DMS53 treated with DMSO at 0.1 percent for 48 hours (cell line): ENCODE data around the gene TREML4.

ENCODE experiments used
- DNase-seq: peaks from one replicate; lab custom pipeline; 2025; ENCODE audit not compliant: unreplicated experiment; lab: John Stamatoyannopoulos, UW

TREML4 gene

GRCh38 chr6:41247882-41248705 is 19.9 kb downstream of the TREML4 start:
- DNase-seq, result no peak

DNA sequence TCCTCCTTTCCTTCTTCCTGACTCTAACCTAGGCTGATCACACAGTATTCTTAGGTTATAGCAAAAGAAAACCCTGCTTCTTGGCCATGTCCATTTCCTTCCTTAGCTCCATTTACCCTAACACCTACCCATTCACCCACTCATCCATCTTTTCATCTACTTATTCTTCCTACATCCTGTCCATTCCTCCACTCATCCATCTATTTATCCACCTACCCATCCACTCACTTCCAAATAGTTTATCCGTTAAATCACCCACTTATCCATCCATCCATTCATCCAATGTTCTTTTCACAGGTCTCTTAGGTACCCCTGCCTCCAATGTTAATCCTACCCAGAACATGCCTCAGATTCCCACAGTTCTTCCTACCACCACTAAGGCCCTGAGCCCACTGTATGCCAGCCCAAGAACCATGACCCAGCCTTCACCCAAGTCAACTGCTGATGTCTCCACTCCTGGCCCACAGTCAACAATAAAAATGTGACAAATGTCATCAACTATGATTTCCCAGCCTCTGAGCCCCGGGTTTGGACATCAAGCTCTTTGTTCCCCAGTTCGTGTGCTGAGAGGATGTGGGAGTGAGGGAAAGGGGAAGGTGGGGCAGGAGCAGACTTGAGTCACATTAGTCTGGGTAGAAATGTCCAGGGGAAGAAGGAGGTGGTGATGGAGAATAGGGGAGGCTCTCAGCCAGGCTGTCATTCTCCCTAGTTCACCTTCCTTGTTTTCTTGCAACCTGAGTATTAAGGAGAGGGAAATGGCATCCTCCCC is 24.4 kb downstream of the TREML4 start:
- no peak for DNase-seq

DNA sequence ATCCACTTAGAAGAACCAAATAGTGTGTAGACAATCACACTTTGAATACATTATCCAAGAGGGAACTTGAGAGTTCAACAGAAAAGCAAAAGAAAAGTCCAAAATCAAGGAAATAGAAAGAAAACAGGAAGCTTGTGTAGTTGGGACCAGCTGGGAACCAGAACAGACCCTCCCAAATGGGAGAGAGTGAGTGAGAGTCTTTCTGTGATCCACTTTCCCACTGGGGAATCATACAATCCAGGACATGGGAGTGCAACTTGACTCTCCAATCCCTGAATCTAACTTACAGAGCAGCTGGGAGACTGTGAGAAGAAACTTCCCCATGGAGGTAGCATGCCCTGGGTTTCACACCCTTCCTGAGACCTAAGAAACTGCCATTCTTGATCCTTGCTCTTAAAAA is 27.0 kb downstream of the TREML4 start:
- no peak for DNase-seq

- no peak for DNase-seq
Measured at GRCh38 chr6:41255638-41256246, 27.6 kb downstream of the TREML4 start.

- DNase-seq, result no peak
Measured at GRCh38 chr6:41256383-41256782, 28.2 kb downstream of the TREML4 start.

DNA sequence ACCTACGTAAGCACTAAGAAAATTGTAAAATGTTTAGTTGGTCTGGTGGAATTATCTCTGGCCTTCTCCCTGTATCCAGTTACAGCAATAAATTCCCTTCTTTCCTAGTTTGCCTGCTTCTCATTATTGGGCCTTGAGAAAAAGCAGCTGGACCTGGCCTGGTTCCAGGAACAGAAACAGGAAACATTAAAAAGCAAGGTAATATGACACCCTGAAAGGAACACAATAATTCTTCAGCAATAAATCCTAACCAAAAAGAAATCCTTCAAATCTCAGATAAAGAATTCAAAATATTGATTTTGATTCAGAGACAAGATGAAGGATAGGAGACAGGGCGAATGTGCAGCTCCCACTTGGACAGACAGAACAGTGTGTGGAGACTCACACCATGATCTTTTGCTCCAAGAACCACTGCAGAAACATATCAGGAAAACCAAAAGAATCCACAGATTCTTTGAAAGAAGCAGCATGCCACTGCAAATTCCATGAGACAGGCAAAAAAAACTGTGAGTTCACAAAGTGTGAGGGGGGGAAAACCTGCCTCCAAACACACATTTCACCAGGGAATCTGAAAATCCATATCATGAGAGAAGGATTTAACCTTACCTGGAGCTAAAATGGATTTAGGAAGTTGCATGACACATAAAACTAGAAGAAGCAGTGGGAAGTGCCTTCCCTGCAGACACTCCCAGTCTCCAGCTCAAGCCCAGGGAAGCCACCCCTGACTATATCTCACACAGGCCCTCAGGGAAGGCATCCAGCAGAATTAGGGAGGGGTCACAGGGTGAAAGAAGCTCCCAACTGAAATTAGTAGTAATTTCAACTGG is 29.4 kb downstream of the TREML4 start:
- peak; percentile 64 for DNase-seq

DNA sequence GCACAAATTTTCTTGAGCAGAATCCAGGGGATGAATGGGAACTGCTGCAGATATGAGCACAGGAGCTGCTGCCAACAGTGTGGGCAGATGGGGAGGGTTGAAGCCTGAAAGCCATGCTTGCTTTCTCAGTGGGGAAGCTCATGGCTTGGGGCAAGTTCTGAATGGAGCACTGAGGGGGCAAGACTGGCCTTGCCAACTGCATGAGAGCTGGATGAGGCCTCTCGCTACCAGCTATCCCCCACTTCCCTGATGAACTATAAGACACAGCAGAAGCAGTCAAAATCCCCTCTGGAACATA is 30.0 kb downstream of the TREML4 start:
- no peak for DNase-seq

GRCh38 chr6:41262401-41262800 is 34.3 kb downstream of the TREML4 start:
- DNase-seq, result no peak

DNA sequence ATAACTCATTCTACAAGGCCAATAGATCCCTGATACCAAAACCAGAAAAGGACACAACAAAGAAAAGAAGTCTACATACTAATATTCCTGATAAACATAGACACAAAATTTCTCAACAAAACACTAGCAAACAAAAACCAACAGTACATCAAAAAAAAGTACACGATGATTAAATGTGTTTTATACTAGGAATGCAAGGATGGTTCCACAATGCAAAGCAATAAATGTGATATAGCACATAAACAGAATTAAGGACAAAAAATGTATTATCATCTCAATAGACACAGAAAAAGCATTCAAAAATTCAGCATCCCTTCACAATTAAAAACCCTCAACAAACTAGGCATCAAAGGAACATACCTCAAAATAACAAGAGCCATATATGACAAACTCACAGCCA is 35.1 kb downstream of the TREML4 start:
- no peak for DNase-seq

DNA sequence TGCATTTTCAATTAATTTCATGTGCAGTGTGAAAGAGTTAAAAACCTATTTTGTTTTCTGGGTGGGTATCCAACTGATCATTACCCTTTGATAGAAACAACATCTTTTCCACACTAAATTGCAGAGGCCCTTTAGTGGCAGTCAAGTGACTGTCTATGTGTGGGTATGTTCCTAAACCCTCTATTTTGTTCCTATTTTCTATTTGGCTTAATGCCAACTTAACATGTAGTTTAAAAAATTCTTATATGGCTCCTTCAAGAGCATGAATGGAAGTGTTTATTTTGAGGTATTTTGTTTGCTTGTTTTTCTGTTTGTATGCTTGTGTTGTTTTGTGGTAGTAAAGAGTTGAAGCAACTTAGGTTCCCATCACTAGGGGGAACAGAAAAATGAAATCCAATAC is 38.4 kb downstream of the TREML4 start:
- no peak for DNase-seq

DNA sequence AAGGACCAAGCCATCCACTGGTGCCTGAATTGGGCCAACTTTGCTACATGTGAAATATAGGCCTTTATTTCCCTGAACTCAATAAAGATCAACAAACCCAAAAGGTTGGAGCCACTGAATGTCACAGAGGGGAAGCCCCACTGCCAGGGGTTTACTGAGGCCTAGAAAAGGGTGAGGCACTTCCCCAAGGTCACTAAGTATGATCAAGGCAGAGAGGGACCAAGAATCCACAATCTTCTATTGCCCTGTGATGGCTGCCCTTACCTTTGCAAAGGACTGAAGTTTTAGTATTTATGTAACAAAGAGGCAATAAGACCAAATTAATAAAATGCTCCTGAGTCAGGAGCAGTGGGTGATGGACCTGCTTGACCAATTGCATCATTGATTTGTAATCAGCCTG is 40.3 kb downstream of the TREML4 start:
- no peak for DNase-seq

- DNase-seq, result no peak
Measured at GRCh38 chr6:41269166-41269565, 41.0 kb downstream of the TREML4 start.

DNA sequence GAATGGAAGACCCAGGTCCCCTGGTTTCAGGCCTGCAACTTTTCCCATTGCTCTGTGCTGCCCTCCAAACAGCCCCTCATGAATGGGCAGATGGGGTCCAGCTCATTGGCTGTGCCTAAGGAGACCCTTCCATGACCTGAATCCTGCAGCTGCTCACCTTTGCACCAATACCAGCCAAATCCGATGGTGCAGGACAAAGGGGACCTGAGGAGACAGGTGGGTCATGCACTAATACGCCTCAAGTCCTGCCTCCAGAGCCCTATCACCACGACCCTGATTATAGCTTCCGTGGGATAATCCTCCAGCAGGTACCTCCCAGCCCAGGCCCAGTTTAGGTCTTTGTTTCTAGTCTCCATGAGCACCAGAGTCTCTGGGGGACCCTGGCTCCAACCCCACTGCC is 41.6 kb downstream of the TREML4 start:
- DNase-seq, result no peak

DNA sequence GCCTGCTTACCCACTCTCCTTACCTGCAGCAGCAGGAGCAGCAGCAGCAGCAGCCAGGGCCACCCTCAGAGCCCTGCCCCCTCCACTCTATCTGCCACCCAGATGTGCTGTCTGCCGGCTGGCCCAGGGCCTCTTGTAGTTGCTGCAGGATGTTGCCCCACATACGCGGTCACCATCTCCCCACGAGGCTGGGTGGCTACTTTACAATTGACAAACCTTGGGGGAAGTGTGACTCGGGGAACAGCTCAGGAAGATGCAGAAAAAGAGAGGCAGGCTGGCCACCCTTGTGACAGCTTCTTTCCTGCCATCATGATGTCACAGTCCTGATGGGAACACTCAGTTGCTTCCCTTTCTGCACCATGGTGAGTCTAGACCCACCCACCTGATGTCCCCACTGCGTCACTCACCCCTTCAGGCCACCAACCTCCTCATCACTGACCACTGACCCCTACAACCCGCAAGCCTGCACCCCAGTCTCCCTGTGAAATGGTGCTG is 43.8 kb downstream of the TREML4 start:
- no peak for DNase-seq

DNA sequence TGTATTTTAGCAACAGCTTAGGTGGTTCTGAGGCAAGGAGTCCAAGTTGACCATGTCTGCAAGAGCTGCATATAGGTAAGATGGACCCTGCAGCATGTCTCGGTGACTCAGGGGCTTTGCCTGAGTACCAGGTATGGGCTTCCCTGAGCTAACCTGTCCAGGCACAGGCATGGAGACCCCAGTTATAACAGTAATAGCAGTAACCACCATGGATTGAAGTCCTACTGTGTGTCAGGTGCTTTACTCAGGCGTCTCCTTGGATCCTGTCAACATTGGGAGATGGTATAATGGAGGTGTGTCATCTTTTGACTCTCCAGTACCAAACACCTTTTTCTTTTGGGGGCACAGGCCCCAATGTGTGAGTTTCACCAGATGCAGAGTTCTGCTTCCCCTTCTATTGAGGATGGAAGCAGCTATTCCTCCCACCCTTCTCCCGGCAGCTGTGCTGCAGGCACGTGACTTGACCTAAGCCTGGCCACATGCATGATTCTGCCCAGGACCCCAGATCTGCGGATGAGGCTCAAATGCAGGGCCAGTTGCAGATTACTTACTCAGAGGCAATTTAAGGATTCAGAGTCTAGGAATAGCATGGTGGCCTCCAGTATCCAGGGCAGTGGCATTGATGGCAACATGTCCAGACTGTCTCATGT is 44.6 kb downstream of the TREML4 start:
- DNase-seq, result no peak

- DNase-seq, result no peak
Measured at GRCh38 chr6:41273714-41274113, 45.6 kb downstream of the TREML4 start.

- DNase-seq, result no peak
Measured at GRCh38 chr6:41274256-41274655, 46.1 kb downstream of the TREML4 start.

GRCh38 chr6:41275489-41275888 is 47.3 kb downstream of the TREML4 start:
- no peak for DNase-seq

- no peak for DNase-seq
Measured at GRCh38 chr6:41277605-41278004, 49.5 kb downstream of the TREML4 start.

DNA sequence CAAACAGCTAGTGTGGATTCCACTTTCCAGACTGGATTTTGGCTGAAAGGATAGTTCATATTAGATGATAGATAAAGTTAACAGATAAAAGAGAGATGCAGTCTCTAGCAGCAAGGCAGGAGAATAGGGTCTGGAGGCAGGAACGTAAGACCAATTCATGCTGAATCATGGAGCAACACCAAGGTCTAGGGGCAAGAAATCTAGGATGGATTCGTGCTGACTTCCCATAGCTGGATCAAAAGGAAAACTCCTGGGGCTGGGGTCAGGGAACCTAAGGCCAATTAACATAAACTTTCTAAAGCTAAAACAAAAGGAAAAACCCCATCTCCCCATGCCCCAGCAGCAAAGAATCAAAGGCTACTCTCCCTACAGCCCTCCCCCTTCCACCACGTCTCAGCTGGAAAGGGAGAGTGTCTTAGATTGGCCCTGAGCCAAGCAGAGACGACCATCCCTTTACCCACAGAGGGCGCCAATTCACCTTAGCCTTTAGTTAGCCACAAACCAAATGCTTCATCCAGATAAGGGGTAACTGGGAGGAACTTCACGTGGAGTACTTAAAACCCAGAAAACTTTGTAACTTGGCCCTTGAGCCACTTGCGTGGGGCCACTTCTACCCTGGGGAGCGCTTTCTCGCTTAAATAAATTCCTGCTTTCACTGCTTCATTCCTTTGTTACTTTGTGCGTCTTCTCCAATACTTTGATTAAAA is 50.7 kb downstream of the TREML4 start:
- peak; percentile 70 for DNase-seq
